Adrenal gland (tissue), 5 donors: ENCODE results near the gene TOP2B.

Experiments used
- POLR2A ChIP-seq, 2 donors: fragments of 450-650 bp; IDR thresholded peaks; one replicate each; pipeline ENCODE4 v1.6.1; 2017; ENCODE audit warnings: antibody characterized with exemption in 2 of 2, mild to moderate bottlenecking in 2 of 2, moderate library complexity in 1 of 2
- TF ChIP-seq, protein P1 (sequence below), 6 experiments: fragments of 450-650 bp in 4 of 6; fragments of 200-600 bp in 2 of 6; sonication (generic) in 1 of 6; IDR thresholded peaks; 1 replicate in 5 of 6; 2 replicates in 1 of 6; pipeline versions ENCODE4 v1.5.1 to v1.8.0; 2016 to 2021; ENCODE audit warnings: antibody characterized with exemption in 6 of 6, mild to moderate bottlenecking in 2 of 6, moderate library complexity in 1 of 6
- donor health status: DM: no; HTN: no; CAD: no.

GRCh38 chr3:25690768-25691533 is 26.2 kb upstream of the TOP2B start:
- TF ChIP-seq, protein P1, sequence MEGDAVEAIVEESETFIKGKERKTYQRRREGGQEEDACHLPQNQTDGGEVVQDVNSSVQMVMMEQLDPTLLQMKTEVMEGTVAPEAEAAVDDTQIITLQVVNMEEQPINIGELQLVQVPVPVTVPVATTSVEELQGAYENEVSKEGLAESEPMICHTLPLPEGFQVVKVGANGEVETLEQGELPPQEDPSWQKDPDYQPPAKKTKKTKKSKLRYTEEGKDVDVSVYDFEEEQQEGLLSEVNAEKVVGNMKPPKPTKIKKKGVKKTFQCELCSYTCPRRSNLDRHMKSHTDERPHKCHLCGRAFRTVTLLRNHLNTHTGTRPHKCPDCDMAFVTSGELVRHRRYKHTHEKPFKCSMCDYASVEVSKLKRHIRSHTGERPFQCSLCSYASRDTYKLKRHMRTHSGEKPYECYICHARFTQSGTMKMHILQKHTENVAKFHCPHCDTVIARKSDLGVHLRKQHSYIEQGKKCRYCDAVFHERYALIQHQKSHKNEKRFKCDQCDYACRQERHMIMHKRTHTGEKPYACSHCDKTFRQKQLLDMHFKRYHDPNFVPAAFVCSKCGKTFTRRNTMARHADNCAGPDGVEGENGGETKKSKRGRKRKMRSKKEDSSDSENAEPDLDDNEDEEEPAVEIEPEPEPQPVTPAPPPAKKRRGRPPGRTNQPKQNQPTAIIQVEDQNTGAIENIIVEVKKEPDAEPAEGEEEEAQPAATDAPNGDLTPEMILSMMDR (IDR thresholded peaks at IDR 0.05), result no peak
- no peak for TF ChIP-seq POLR2A (IDR thresholded peaks at IDR 0.05)
